Effector CD4-positive, alpha-beta T cell (primary cell): ENCODE measurements around the gene SNRPA1.

Source experiments
- DNase-seq: peaks from one replicate; pipeline ENCODE4 v3.0.0-alpha.2; 2020
- total RNA-seq: gene quantifications from one replicate; lab custom pipeline; 2026; lab: John Stamatoyannopoulos, UW

The SNRPA1 gene
- 107 reads per million, percentile 84 among the genes with 10 or more reads in this experiment for total RNA-seq

DNA sequence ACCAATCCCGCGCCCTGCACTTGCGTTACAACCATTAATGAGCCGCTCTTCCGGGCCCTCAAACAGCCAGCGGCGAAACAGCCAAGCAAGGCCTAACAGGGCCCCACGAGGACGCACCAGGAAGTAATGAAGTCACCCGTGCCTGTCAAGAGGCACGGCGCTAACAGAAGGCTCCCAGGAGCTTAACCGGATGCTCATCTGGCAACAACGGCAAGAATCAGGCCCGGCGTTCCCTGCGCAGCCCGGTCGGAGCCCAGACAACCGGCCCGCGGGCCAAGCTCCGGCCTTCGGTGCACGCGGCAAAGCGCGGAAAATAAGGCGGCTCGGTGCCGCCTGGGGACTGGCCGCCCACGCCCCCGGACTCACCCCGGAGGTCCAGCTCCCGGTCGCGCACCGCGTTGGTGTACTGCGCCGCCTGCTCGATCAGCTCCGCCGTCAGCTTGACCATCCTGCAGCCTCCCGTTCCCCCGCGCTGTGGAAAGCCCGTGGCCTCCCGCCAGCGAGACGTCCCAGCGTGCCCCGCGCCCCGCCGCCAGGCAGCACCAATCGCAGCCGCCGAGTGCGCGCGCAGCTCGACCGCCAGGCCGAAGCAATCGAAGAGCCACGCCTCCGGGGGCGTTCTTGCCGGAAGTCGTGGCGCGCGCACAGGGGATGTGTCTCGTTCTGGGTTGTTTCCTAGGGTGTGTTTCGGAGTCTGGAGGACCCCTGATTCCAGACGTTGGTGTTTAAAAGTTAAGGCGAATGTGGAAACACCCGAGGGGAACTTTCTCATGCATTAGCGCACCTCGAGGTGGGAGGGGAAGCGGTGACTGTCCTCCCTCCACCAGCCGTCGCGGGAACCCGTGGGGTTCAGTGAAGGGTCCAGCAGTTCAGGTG is at the start of gene SNRPA1:
TSS of gene SNRPA1 (minus strand) at position 518 of the 876 bp plus-strand sequence. CDS start at position 448, 70 bp downstream.
- DNase-seq = peak; percentile 98

DNA sequence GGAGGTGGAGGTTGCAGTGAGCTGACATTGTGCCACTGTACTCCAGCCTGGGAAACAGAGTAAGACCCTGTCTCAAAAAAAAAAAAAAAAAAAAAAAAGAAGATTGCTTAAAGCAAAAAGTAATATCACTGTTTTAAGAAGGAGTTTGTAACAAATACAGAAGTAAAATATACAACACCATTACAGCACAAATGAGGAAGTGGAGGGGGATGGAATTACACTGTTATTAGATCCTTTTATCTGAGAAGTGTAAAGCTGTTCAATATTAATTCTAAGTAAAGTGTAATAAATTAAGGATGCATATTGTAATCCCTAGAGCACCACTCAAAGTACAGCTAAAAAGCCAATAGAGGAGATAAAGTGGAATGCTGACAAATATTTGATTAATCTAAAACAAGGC is 47.0 kb upstream of the SNRPA1 start:
- no peak for DNase-seq

DNA sequence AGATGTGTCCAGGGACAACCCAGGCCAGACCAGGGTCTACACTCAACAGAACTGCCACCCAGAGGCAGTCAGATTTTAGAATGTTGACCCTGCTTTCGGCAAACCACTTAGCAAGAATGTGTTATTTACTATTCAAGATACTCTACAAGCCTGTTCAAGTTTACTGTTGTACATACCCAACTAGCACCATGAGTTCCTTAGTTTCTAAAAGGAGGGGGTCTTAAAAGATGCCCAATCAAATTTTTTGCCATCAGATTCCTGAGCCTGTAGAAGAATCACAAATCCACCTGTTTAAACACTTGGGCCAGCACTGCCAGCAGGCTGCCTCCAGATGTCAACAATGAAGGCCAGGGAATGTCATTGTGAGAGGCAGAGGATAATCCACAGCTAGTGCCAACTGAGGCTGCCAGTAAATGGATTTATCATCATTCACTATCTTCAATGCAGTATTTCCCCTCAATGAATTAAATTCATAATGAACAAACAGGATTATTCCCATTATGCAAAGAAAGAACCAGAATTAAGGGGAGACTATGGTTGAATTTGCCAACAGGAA is 43.5 kb upstream of the SNRPA1 start:
- no peak for DNase-seq

DNA sequence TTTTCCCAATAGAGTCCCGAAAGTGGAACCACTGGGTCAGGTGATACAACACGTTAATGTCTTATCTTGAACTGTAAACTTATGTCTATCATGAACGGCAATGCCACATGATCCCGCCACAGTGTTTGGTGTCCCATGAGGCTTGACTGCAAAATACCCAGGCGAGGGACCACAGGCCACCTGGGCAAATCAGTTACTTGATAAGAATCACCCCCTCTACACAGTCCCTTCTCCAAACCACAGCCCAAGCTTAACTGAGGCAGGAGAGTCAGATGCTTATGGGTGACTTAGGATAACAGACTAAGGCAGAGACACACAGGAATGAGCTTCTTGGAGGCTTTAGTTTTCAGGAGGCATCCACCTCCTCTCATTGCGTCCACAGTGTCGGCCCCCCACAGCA is 42.9 kb upstream of the SNRPA1 start:
- DNase-seq = no peak

DNA sequence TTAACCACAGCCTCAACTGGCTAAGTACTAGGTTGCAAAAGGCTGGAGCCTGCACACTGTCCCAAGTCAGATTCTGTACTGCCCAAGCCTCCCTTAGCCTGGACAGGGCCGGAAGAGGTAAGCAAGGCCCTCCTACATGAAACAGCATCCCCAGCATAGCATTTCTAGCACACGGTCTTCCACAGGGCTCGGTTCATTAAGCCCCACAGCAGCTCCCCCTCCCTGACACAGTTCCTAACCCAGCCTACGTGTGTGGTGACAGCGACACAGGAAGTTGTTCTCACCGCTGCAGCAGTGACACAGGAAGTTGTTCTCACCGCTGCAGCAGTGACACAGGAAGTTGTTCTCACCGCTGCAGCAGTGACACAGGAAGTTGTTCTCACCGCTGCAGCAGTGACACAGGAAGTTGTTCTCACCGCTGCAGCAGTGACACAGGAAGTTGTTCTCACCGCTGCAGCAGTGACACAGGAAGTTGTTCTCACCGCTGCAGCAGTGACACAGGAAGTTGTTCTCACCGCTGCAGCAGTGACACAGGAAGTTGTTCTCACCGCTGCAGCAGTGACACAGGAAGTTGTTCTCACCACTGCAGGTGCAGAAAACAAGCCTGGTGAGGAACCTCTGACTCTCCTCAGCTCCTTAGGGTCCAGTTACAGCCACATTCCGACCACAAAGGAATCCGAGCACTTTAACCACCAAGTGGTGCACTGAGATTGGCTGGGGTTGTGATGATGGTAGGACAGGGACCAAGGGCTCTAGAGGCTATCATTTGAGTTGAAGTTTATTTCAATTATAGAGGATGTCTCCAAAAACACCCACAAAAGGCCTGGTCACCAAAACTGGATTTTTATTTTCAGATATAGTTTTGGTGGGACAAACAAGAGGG is 39.1 kb upstream of the SNRPA1 start:
- DNase-seq = peak; percentile 30

DNA sequence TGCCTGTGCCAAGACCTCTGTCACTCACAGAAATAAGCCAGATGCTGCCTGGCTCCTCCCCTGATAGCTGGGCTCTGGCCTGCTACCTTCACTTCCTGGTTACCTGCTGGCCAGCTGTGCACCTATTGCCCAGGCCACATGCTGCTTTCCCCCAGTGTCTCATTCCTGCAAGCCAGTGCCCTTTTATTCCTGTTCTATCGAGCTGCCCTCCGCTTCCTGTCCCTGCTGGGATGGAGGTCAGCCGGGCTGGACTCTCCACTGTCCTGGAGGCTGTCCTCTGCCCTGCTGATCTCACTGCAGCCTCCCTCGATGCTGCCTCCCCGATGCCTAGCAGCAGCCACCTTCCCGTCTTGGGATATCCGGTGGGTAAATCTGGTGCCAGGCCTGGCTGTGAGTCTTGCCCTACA is 37.0 kb upstream of the SNRPA1 start:
- no peak for DNase-seq

DNA sequence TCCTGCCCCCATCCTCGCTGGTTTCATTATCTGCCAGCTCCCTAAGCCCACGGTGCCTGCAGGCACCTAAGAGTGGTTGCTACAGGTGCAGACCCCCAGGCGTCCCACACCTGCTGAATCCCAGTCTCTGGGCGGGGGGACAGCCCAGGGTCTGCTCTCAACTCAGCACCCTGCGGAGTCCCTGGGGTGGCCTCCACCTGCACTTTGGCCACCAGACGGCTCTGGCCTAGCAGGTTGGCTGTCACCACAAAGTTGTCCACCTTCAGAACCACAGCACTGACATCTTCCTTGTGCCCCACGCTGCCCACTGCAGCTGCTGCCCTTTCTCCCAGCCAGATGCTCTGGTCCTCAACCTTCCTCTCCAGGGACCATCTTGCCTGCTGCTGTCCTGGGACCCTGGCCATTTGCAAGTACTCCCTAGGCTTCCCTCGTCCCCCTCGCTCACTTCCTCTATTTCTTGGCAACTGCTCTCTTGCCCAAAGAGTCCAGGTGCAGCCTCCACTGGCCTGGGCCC is 34.9 kb upstream of the SNRPA1 start:
- DNase-seq = no peak

DNA sequence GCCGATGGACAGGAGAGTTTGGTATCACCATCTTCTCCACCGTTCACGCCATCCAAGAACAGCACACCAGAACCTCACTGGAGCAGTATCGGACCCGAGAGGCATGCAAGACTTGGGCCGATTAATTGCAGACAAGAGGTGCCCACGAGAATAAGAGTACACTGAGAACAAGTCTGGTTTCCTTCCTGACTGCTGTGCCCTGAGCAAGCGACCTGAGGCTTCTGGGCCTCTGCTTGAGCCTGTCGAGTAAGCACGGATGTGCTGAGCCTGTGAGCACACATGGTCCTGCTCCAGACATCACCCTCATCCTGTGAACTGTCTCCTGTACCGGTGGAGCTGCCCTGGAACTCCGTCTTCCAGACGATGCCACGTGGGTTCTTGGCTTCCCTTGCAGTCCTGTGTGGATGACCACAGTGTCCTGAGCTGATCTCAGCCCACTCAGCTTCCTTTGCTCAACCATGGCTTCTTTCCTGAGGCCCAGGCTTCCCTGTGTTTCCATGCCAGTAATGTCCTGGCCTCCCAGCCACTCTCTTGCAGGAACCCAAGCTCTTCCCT is 34.3 kb upstream of the SNRPA1 start:
- no peak for DNase-seq

DNA sequence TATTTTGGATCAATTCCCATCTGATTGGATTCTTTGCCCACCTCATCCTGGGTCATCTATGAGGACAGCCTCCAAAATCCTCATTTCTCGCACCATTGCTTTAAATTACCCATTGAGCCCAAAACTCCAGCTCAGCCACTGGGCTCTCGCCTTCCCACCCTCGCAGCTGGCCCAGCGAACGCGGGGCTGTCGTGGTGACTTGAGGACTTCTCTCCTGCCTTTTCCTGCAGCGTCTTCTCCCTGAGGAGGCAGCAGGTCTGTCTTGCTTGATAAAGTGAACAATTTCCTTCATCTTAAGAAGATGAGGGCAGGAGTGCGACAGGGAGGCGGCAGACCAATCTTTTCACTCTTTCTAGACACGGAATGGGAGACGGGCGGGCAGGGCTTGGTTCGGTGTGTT is 33.0 kb upstream of the SNRPA1 start:
- DNase-seq = no peak

DNA sequence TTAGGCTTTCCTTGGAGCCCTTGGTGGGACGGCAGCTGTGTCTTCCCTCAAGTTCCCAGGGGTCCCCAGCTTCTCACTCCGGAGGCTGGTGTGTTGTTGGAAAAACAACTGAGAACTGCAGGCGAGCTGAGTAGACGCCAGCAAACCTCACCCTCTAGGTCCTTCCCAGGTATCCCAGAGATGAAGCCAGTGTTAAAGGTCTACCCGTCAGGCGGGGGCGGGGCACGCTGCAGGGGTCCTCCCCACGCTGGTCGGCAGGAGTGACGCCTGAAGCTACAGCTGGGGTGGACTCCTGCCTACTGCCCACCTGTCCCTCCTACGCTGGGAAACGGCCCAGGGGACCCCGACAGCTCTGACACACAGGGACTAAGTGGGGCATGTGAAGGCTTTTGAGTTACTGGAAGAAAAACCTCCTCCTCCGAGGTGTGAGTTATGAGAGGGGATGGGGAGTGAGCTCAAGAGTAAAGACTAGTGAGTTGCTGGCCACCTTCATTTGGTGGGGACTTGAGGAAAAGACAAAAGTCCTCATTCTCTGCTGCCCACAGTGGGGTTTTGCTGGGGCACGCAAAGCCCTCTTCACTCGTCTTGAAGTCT is 32.2 kb upstream of the SNRPA1 start:
- DNase-seq = no peak

DNA sequence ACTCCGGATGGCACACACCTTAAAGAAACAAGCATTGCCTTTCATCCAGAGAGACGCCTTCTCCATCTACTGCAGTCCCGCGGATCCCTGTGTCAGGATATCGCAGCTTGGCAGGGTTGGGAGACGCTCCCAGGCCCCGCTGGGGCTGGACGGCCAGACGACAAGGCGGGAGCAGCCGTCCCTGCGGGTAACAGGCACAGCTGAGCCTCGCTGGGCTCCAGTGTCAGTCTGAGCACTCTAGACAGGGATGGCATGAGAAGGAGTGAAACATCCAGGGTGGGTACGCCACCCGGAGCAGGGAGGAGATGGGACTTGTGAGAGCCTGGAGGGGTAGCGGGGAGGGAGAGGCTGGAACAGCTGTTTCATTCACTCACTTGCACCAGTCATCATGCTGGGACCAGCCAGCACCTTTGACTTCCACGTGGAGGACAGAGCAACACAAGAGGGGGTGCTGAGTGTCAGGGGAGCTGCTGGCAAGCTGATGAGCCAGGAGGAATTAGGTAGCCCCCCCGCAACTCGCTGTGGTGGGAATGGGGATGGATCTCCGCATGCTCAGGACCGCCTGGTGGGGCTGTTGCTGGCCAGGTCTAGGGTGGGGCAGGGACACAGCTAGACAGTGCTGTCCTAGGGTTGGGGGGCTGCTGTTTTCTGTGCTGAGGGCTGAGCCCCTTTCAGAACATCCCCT is 31.6 kb upstream of the SNRPA1 start:
- DNase-seq = no peak

DNA sequence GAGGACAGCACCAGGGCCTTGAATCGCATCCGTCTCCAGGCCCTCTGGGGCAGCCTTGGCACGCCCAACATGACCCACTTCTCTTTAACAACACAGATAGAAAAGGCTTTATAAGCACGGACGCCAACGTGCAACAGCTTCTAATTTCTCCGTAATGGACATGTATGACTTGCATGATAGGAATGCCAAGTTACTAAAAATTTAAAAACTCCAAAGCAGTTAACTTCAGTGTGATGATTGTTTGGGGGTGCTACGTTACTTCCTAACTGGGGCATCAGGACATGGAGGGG is 30.9 kb upstream of the SNRPA1 start:
- DNase-seq = no peak

DNA sequence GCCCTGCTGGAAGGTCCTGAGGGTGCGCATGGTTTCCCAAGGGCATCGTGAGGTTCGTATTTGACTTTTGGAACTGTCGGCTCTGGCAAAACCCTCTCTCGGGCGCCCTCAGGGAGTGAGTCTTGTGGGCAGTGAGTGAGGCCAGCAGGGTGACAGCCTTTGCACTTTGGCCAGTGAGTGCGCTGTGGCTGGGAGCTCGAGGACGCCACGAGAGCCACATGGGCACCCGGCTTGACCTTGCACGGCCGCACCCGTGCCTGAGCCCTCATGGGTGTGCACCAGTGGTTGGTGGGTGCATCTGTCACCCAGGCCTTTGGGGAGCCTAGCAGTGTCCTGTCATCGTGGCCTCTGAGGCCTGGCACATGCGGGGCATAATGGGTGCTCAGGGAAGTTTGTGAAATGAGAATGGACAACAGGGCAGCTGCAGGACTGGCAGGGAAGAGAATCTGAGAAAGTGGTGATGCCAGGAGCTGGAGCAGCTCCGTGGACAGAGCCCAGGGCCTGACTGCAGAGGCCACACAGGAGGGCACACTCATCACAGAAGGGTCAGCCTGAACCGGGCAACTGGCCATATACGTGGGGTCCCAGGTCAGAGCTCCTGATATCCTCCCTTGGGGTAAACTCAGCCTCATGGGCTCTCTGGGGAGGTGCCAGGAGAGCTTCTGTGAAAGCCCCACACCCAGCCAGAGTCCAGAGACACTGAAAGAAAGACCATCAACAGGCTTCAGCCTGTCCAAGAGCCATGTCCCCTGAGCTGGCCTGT is 30.4 kb upstream of the SNRPA1 start:
- DNase-seq = no peak

DNA sequence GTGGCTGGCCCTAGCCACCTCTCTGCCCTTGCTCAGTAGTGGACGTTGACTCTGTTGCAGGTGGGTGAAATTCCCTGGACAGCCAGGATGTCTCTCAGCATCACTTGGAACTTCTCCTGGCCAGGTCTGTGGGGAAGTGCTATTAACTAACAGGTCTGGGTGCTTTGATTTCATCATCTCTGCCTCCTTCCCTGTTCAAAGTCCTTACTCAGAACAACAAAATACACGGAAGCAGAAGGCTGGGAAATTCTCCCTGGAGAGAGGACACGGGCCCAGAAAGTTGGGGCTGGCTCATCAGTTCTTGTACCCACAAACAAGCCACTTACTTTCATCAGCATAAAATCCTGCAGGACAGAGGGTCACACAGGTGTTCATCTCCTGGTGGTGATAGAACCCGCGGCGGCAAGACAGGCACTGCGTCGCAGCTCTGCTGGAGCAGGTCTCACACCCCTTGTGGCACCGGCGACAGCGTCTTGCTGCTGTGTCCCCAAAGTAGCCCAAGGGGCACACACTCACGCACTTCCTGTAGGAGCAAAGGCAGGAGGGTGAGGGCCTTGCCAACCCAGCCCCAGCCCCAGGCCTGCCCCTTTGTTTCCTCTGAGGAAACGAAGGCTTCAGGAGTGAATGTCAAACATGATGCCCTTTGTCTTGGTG is 29.6 kb upstream of the SNRPA1 start:
- no peak for DNase-seq

DNA sequence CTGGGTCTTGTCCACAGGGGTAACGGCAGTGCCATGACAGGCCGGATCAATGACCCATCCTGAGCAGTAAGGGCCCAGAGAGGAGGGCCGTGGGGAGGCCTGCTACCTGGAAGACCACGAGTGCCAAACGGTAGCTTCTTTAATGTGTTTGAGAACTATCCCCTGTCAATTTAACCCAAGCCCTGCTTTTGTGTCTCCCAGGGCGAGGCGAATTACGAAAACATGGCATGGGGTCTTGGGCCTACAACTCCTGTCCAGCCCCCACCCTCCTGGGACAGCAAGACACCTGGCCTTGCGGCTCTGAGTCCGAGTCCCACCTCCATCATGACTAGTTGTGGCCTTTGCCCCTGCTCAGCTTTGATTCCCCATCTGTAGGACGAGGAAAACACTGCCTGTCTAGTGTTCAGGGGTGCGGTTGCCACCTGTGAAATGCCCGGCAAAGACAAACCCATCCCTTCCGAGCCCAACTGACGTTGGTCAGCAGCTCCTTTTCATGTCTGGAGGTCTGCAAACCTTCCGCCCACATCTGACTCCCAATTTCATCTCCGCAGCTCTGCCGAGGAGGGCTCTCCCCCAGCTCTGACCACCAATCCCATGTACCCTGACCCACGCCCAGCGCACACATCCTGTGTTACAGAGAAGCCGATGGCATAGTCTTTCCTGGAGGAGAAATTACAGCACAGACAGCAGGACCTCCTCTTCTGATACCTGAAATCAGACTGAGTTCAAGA is 28.9 kb upstream of the SNRPA1 start:
- no peak for DNase-seq

DNA sequence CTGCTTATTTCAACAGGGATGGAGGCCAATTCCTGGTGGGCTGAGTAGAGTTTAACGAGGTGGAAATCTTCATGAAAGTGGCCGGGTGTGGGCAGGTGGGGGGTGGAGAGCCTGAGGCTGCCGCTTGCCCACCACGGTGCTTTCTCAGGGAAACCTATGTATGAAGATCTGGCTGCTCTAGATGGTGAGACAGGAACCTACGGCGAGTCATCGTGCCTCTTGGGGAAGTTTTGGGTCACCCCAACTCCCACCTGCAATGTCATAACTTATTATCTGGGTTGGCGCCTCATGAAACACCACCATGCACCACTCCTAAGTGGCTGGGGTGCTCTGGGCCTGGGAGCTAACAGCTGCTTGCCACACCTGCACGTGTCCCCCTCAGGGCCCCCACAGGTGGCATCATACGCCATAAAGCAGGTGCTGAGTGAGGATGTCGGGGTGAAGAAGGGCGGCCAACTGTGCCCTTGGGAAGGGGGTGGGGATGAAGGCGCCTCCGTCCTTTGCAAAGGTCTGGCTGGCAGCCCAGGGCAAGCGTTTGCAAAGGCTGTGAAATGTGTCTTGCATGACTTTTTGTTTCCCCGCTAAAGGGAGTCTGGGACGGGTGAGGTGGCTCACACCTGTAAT is 27.9 kb upstream of the SNRPA1 start:
- no peak for DNase-seq

DNA sequence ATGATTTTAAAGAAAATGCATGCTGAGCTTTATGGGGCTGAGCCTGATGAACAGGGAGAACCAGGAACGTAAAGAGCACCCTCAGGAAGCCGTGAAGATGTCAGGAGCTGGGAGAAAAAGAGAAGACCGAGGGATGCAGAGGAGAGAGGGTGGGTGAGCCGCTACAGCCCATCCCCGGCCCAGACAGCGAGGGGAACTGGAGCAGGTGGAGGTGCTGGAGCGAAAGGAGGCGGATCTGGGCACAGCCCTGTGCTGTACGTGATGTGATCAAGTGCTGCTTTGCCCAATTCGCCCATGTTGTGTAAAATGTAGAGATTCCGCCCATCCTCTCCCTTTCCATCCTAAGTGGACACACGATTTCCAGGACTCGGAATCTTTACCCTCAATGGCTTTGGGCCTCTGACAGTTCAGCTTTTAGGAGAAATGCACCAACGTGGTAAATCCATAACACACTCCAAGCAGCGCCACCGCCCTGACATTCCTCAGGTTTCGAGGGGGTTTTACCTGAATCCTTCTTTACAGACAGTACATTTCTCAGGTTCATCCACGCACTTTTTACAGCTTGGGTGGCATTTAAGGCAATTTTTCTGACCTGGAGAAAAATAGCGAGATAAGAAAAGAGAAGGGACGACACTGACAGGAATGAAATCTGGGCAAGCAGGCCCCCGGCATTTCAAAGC is 27.1 kb upstream of the SNRPA1 start:
- DNase-seq = no peak

DNA sequence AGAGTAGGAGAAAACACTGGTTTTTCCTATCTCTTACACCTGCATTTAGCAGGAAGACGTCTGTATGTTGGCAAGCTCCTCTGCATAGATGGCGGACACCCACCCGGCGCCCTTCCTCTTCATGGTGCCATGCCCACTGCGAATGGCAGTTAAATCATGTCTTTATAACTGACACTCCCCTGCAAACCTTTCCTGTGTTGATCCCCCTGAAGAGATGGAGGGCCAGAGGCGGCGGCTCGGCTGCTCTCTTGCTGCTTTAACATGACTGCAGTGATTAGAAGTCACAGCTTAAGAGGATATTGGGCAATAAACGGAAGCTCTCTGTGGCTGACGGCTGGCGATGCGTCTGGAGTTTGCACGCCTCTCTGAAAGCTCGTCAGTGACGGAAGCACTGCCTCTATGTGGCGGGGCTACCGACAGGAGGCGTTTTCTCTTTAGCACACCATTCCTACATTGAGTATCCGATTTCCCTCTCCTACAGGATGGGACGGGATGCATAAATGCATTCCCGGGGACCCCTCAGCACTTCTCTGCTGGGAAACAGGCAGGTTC is 25.5 kb upstream of the SNRPA1 start:
- peak; percentile 16 for DNase-seq

DNA sequence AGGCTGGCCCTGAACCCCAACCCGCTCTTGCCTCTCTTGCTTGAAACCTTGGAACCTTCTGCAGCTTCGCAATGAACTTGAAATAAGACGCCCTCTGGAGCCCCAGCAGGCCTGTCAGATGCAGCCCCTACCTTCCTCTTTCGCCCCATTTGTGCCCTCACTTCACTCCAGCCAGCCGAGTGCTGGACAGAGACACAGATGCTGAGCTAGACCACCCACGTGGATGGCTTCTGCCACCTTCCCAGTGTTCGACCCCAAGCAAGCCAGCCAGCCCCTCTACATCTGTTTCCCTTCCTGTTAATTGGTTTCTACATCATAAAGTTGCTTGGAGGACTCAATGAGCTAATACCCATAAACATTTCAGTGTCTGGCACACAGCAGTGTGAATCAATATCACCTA is 23.8 kb upstream of the SNRPA1 start:
- no peak for DNase-seq
